NCI-H1048 (cell line): ENCODE data around the gene USP20.

Experiments
- DNase-seq: peaks from one replicate; lab custom pipeline; 2025; lab: John Stamatoyannopoulos, UW

USP20 gene

DNA sequence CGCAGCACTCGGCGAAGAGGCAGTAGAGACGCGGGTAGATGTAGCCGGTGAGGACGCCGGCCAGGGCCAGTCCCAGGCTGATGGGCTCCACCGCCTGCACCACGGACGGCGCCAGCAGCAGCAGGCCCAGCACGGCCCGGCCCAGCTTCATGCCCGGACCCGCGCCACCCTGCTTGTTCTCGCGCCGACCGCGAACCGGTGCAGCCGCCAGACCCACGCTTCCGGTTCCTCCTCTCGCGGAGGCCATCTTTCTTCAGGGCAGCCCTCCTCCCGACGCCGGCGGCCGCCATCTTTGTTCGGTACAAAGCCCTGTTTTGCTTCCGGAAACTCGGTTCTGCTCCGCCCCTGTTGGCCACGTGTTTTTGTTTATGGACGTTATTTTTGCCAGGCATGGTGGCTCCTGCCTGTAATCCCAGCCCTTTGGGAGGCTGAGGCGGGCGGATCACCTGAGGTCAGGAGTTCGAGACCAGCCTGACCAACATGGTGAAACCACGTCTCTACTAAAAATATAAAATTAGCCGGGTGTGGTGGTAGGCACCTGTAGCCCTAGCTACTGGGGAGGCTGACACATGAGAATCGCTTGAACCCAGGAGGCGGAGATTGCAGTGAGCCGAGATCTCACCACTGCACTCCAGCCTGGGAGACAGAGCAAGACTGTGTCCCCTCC is 11.2 kb upstream of the USP20 start, which contains the start of gene TOR1A:
Gene TOR1A, minus strand, starts transcription at position 202 of the 667 bp plus-strand sequence. Its CDS starts 51 bp downstream, at position 151.
- peak; percentile 77 for DNase-seq

DNA sequence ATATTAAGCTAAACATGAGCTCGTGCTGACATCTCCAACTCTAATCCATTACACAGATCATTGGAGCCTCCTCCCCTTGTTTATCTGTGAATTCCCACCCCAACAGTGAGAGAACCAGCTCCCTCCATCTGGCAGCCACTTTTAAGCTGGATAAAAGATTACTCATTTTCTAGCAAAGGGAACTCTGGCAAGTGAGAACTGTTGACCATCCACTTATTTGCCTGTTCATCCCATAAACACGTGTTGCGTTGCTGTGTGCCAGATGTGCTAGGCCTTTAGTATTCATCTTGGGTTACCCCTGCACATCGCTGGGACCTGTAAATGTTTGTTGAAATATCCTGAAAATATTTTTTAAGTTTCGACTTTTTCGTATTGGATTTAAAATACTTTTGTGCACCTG is 8.9 kb upstream of the USP20 start:
- DNase-seq: no peak

DNA sequence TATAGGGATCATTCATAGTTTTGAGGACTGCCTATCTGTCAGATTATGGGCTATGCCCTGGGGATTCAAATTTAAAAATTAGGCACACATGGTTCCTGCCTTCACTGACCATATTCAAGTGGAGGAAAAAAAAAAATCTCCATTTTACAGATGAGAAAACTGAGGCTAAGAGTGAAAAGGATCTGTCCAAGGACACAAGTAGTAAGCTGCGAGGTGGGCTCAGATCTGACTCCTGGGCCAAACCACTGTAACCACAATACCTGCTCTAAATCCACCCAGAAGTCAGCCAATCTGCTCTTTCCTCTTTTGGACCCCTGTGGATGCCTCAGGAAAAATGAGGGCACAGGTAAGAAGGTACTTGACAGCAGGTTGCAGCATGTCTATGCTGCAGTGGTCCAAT is 8.5 kb upstream of the USP20 start:
- DNase-seq: no peak

DNA sequence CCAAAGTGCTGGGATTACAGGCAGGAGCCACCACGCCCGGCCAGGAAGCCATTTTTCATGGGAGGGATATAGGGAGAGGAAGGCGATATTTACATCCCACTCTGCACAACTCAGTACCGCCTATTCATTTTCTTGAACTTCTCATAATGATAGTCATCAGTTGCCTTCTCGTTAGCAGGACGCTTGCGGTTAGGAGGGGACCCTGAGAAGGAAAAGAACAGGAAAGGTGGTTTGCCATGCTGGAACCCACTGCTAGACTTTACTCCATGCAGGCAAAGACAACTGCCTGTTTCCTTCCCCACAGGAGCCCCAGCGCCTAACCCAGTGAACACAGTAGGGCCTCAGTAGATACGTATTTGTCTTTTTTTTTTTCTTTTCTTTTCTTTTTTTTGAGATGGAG is 7.2 kb upstream of the USP20 start:
- DNase-seq: no peak

DNA sequence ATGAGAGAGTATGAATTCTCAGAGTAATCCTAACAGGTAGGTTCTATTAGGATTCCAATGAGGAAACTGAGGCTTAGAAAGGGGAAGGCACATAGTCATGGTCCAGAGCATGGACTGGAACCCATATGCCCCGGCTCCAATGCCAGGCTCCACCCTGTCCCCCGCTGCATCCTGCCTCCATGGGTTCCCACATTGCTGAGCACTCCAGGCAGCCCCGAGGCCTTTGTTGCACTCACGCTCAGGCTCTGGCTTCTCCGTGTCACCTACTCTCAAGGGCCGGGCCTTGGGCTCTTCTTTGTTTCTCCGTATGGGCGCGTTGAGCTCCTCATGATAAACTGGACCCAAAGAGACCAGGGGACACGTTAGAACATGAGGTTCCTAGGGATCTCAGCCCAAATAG is 6.3 kb upstream of the USP20 start:
- no peak for DNase-seq

DNA sequence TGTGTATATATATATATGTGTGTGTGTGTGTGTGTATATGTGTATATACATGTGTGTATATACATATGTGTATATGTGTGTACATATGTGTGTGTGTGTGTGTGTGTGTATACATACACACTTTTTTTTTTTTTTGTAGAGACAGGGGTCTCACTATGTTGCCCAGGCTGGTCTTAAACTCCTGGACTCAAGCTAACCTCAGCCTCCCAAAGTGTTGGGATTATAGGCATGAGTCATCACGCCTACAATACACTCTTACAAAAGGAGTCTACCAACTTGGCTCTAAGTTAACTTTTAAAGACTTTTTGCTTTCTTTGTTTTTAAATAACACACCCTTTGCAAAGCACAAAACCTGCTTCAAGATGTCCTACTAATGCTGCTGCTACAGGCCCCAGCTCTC is 2.3 kb upstream of the USP20 start:
- DNase-seq: no peak

DNA sequence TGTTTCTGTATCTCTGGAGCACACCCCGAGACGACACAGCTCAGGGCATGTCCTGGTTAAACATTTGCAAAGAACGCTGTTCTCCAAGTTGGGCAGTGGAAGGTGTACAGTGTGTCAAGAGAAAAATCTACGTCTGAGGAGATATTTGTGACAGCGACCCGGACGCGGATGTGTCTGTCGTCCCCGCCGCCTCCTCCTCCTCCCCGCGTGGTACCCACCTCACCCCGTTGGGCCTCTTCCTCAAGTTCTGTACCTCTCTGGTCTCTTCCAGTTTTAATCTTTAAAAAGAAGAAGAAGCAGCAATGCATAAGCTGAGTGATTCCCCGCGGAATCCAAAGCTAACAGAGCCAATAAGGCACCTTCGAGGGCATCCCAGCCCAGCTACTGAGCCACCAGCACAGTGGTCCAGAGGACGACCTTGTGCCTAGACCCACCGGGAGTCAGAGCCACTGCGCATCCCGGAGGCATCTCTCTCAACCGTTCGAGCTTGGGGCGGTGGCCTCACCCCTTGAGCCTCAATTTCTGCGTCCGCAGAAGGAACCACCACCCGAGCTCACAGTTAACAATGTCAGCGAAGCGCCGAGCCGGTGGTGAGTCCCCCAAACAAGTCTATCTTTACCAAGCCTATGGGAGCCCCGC is 650 bp upstream of the USP20 start:
- no peak for DNase-seq

DNA sequence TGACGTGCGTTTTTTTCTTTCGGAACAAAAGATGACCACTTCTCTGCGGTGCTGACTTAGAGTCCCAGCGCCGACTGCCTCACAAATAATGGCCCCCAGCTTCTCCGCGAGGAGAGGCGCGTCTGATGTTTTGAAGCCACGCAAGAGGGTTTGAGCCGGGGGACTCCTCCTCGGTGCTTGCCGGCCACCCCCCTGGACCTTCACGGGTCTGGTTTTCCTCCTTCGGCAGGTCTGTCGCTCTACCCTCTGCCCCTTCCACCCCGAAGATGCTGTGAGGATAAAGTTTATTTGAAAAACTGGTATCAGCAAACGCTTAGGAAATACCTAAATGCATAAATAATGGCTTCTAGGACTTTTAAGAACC is 584 bp downstream of the USP20 start:
- no peak for DNase-seq

DNA sequence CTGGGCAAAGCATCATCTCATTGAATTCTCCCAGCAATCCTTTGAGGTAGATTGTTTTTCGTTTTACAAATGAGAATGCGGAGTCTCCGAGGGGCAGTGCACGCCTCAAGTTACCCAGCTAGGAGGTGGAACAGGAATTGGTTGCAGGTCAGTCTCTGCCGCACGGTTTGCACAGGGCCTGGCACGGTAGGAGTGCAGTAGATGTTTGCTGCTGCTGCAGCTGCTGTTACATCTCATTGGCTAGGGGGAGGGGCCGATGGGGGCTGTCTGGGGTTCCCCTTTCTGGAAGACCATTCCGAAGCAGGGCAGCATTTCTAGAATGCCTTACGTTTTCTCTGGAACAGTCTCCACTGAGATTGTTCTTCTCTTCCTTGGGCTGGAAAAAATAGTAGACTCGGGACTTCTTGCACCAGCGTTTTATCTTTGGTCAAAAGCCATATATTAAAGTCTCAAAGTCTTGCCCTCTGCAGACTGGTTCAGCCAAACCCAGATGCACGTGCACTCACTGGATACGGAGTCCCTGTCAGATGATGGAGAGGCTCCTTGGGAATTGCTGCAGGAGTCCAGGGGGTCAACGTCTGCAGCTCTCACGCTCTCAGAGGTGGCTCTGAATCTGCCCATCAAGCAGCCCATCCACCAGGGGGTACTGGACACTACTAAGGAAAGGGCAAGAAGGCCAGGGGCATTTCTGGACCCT is 1.2 kb downstream of the USP20 start:
- DNase-seq: no peak

DNA sequence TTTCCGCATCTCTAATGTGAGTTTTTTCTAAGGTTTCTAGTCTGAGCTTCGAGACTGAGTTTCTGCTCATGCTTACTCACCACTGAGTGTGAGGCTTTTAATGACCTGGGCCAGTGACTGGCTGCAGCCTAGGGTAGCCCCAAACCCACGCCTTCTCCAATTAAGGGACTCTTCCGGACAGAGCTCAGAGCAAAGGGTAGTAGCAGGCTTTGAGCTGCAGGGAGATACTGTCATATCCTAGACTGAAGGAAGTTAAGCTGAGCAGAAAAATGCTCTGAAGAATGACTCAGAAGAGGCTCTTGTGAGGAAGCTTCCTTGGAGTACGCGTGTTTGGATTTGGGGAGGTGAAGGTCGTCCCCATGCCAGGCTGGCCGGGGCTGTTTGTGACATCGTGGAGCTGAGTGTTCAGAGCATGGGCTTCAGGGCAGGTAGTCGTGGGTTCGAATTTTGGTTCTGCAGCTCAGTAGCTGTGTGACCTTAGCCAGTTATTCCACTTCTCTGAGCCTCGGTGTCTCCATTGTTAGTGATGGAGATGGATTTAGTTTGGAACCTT is 3.5 kb downstream of the USP20 start:
- DNase-seq: no peak

DNA sequence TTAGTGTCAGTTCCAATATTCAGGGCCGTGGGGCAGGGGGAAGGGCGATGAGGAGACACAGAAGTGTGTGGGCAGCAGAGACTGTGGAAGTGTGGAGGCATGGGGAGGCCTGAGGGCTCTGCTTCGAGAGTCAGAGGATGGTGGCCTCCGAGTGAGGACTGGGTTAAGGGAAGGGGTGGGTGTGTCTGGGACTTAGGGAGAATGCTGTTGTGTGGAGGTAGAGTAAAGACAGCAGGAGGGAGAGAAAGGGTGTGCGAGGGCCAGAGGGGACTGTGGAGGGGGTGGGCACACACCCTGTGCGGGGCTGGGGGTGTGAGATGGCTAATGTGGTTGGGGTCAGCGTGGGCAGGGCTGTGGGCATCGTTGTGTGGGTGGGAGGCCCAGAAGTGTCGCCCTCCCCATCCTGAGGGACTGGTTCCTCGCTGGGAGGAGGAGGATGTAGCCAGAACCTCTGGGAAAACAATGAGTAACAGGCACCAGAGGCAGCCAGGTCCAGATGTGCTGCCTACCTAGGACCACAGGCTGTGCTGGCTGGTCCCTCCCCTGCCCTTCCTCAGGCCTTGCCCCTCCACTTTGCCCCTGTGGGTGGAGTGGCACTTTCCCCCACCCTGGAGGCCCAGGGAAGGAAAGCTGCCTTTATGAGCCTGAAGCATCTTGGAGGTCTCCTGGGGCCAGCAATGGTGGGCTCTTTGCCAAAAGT is 4.2 kb downstream of the USP20 start:
- DNase-seq: no peak

DNA sequence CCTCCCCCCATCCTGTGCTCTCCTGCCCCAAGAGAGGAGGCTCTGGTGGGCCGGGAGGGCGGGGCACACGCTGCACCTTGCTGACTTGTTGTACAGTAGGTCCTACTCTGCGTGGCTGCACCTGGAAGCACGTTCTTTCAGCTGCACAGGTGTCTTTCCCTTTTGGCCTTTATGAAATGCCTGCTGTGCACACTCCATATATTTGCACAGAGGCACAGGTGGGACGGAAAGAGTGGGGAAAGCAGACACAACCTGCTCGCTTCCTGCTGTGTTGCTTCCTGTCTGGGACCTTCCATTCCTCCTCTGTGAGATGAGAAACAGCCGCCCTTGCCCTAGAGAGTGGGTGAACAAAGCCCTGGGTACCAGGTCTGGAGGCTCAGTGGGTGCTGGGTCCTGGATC is 4.8 kb downstream of the USP20 start:
- DNase-seq: no peak

DNA sequence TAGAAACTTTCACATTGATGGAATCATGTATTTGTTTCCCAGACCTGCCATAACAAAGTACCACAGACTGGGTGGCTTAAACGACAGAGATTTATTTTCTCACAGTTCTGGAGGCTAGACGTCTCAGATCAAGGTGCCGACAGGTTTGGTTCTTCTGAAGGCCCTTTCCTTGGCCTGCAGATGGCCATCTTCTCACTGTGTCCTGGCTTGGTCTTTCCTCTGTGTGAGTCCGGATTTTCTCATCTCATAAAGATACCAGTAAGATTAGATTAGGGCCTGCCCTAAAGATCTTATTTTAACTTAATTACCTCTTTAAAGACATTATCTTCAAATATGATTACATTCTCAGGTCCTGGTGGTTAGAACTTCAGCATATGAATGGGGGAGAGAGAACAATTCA is 5.8 kb downstream of the USP20 start:
- DNase-seq: no peak

DNA sequence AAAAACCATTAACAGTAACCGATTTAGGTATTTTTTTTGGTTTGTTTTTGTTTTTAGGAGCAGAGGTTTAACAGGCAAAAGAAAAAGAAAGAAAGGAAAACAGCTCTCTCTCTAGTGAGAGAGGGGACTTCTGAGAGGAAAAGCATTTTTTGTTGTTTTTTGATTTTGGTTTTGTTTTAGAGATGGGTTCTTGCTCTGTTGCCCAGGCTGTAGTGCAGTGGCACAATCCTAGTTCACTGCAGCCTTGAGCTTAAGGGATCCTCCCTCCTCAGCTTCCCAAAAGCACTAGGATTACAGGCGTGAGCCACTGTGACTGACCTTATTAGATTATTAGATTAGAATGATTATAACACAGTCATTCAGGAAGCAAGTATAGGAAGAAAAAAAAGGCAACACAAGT is 10.1 kb downstream of the USP20 start:
- no peak for DNase-seq

DNA sequence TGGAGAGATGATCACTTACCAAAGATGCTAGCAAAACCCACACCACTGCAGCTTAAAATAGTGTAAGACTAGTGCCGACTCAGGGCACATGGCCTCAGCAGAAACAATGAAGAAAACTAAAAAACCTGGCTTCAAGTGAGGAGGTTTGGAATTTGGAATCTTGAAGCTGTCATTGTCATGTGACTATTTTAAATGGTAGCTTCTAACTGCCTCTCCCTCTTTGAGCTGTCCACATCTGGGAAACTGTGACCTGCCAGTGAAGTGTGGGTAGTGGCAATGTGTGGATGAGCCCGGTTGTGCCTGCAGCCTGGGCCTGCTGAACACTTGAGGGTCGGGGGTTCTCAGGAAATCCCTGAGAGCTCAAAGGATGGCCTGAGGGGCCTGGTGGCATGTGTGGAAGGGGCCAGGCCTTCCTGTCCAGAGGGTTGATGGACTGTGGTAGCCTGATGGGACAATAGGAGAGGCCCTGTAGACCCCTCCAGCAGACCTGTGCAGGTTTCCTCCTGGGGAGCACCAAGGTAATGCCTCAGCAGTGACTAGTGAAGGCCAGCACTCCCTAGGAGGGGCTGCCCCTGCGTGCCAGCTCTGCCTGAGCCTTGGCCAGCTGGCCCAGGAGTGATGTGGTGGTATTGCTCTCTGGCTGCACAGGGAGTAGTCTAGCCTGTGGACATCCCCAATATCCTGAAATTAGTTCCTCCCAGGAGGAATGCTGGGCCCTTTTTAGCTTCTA is 13.6 kb downstream of the USP20 start:
- no peak for DNase-seq

DNA sequence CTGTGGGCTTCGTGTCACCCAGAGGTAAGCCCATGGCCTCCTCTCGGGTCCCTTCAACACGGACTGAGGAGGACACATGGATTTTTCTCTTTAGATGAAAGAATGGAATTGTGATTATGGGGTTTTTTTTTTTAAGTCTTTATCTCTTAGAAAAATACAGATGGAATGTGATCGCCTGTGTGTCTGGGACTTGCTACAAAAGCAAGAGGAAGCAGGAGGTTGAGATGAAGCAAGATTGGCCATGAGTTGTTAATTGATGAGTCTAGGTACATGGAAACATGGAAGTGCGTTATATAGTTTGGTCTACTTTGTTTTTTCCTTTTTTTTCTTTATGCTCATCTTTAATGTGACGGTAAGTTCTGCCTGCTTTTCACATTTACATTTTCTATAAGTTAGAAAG is 14.6 kb downstream of the USP20 start:
- DNase-seq: no peak

DNA sequence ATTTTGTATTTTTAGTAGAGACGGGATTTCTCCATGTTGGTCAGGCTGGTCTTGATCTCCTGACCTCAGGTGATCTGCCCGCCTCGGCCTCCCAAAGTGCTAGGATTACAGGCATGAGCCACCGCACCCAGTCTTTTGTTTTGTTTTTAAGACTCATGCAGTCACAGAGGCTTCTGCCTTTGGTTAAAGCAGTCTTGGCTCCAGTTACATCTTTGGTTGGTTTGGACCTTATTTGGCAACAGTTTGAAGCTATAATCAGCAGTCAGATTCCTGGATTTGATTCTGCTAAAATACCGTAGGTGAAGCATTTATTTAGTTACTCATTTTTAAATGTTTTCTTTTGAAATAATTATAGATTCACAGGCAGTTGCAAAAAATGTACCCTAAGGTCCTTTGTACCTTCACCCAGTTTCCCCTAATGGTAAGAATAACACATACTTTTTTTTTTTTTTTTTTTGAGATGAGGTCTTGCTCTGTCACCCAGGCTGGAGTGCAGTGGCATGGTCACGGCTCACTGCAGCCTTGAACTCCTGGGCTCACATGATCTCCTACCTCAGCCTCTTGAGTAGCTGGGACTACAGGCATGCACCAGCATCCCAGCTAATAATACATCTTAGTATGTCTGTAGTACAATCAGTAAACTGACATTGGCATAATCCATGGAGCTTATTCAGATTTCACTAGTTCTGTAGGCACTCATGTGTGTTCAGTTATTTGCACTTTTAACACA is 15.7 kb downstream of the USP20 start:
- no peak for DNase-seq

DNA sequence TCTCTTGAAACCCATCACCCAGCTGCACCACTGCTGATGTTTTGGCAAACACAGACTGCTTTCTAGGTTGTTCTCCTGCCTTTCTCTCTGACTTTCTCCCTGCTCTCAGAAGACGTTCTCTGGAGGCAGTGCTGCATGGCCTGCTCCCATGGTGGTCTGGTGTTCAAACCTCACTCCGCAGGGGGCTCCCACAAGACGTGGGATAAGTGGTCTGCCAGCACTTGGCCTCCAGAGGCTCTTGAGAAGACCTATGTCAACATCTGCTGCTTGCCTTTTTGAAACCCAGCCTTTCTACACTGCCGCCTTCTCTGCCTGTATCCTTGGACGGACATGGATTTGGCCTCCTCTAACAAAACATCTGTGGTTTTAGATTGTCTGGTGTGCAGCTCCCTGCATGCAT is 16.6 kb downstream of the USP20 start:
- DNase-seq: no peak

DNA sequence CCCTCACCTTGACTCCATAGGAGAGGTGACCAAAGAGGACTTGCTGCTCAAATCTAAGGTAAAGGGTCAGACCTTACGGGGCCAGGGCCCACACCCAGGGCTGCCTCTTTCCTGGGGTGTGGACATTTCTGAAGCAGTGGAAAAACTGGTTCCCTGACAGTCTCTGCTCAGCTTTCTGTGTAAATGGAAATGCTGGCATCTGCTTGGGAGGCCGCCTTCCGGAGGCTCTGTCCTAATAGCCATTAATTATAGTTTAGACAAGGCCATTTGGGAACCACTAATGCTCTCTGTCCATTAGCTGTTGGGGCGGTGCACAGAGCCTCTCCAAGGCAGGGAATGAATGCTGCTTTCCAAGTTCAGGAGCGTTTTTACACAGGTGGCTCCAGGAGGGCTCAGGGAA is 17.3 kb downstream of the USP20 start:
- no peak for DNase-seq

DNA sequence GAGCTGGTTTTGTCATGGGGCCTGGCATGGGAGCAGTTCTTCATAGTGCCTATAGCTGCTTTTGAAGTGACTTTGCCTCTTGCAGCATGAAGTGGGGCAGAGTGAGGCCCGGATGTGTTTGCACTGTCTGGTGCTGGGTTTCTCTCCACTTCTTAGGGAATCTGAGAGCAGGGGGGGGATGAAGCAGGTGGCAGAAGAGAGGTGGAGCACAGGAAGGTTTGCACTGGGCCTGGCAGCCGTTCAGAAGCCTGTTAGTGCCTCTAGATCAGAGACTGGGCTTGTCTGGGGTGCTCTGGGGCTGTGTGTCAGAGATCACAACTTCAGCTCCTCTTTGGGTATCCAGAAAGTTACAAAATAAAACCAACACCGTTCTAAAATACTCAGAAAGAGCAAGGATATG is 18.4 kb downstream of the USP20 start:
- DNase-seq: no peak

DNA sequence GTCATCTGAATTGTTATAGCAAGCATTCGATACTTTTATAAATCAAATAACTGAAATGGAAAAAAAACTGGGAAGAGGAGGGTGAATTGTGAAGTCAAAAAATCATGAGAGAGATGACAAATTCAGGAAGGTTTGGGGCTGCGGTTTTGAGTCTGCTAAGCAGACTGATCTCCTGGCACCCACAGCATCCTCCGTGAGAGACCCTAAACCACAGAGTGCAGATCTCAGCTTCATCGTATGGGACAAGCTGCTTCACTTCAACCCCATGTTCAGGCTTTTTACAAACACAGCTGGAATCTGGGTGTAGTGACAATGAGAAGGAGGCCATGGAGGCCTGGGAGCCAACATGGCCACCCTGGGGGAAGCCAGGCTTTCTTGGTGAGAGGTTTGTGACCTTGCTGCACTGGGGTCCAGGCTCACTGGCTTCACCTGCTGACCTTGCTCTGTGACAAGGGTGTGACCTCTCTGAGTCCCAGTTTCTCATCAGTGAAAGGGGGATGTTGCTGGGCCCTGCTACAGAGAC is 19.4 kb downstream of the USP20 start:
- no peak for DNase-seq
